Measurements from ENCODE around the gene C1orf94. TPM values are rescaled to one million over a fixed set of nuclear protein-coding genes. Genes with fewer than 3 reads are reported as not detected.

C1orf94 gene
- total RNA-seq, 1 experiment from 2014 or later = 0.39 TPM

DNA sequence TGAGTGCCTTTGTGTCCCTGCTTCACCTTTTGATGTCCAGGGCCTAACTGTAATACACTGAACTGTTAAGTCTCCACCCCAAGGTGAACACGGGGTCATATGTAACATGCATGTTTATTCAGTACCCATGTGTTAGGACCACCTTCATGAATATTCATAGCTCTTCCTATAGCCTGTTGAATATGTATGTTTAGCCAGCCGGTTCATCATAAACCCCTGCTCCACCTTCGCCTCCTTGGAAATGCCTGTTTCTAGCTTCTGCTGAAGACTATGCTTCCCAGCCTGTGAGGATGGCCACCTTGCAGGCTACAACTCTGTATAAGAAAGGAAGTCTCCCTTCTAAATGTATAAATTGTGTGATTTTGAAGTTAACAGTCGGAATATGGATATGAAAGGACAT is 69.3 kb downstream of the C1orf94 start:
- 0 out of 2 replicates have a peak, but pooled peaks cover 2% of the 10 kb centered on the region for H3K27me3 ChIP-seq (replicated peaks)
- no peak overlapping the region for H3K4me3 ChIP-seq
- no peak overlapping the region for H3K27ac ChIP-seq
- no peaks in the 10 kb centered on the region for H3K36me3 ChIP-seq
- H3K9me3 ChIP-seq (replicated peaks) = no peaks in the 10 kb centered on the region
- no peaks in the 10 kb centered on the region for H3K4me1 ChIP-seq (replicated peaks)
- DNase-seq (ENCODE audit: low read depth in 1 of 2, low spot score in 2 of 2) = no peak

DNA sequence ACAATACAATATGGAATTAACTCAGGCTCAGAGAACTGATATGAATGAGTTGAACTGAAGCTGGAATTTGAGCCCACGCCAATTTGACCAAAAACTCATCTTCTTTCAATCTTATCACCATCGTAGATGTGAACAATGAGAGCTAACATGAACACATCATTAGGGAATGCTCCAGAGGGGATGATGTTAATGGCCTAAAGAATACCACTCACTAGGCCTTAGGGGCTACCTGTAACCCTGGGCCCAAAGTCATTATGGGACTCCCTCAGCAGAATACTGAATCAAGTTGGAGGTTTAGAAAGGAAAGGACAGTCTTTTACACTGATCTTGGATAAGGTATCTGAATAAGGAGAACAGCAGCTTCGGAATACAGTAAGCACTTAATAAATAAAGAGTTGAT is 73.6 kb downstream of the C1orf94 start:
- DNase-seq (ENCODE audit: low read depth in 1 of 2, low spot score in 2 of 2) = no peak
- Histone ChIP-seq H3K4me3 (no peak overlapping the region), H3K9me3 (replicated peaks) (no peaks in the 10 kb centered on the region), H3K36me3 (no peaks in the 10 kb centered on the region), H3K27ac (no peak overlapping the region), H3K4me1 (replicated peaks) (no peaks in the 10 kb centered on the region), H3K27me3 (replicated peaks) (no peaks in the 10 kb centered on the region)

DNA sequence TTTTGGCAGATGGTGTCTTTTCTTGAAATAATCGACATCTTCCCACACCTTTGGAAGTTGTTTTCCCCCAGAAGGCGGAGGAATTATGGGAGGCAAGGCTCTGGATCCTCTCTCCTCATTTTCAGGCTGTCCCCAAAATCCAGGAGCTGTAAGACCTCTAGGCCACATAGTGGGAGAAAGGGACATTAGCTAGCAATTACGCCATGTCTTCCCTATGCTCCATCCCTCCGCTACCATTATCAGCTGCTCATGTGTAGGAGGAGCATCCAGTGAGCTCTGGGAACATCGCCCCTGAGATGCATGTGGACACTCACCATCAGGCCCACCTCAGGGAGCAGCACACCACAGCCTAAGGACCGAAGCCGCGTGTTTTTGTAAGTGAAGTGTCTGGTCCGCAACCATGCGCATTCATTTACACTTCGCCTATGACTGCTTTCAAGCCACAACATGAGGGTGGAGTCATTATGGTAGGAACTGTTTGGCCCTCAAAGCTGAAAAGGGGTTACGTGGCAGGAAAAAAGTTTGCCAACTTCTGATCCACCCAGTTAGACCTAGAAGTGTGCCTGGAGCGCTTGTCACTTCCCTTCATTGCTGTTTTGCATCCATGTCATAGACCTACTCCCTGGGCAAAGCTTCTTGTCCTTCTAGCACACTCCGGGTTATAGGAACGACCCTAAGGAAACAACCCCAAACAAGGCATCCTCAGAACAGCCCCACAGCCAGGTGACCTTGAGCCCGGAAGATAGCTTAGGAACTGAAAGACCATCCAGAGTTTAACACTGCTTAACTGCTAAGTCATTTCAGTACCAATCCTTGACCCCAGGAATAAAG is 85.5 kb downstream of the C1orf94 start:
- no peaks in the 10 kb centered on the region for H3K36me3 ChIP-seq
- no peak overlapping the region for H3K27ac ChIP-seq
- peak in 1 of 2 experiments; percentile 9 for DNase-seq (ENCODE audit: low read depth in 1 of 2, low spot score in 2 of 2)
- H3K27me3 ChIP-seq (replicated peaks) = no peaks in the 10 kb centered on the region
- no peak overlapping the region for H3K4me3 ChIP-seq
- peaks cover 3% of the 10 kb centered on the region for H3K4me1 ChIP-seq (replicated peaks)
- H3K9me3 ChIP-seq (replicated peaks) = no peaks in the 10 kb centered on the region

DNA sequence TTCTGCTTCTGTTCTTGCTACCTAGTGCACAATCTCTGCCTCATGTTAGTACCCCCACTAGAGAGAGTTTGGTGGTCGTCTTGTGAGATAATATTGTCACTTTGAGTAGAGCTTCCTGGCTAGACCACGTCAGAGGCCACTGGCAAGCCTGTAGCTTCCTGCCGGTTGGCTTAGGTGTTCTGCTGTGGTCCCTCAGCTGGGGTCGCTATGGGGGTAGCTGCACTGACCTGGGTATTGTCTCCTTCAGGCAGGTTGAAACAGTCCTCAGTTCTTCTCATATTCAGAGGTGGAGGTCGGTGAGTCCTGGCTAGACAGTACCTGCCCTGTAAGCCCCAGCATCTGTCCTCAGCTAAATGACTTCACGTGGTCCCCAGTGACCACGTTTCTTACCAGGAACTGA is 86.2 kb downstream of the C1orf94 start:
- DNase-seq (ENCODE audit: low read depth in 1 of 2, low spot score in 2 of 2) = no peak
- no peak overlapping the region for H3K27ac ChIP-seq
- peaks cover 10% of the 10 kb centered on the region for H3K4me1 ChIP-seq (replicated peaks)
- no peaks in the 10 kb centered on the region for H3K27me3 ChIP-seq (replicated peaks)
- no peaks in the 10 kb centered on the region for H3K9me3 ChIP-seq (replicated peaks)
- H3K36me3 ChIP-seq = no peaks in the 10 kb centered on the region
- no peak overlapping the region for H3K4me3 ChIP-seq

DNA sequence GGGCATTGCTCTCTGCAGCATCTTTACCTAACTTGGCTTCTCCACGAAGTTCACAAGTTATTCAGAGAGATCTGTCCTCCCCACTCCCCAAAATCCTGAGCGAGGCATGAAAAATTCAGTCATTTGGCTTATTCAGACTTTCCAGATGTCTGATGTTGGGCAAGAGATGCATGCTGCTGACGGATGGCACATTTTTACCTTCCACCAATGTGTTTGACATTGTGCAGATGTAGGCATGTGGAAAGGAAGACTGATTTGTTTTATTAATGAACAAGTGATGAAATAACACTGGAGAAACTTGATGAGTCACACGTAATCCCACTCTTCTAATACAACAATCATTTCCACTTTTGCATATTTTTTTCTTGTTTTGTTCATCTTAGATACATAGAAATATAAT is 86.7 kb downstream of the C1orf94 start:
- Histone ChIP-seq H3K36me3 (no peaks in the 10 kb centered on the region), H3K4me3 (no peak overlapping the region), H3K4me1 (replicated peaks) (peaks cover 13% of the 10 kb centered on the region), H3K27me3 (replicated peaks) (no peaks in the 10 kb centered on the region), H3K27ac (no peak overlapping the region), H3K9me3 (replicated peaks) (no peaks in the 10 kb centered on the region)
- no peak for DNase-seq (ENCODE audit: low read depth in 1 of 2, low spot score in 2 of 2)

DNA sequence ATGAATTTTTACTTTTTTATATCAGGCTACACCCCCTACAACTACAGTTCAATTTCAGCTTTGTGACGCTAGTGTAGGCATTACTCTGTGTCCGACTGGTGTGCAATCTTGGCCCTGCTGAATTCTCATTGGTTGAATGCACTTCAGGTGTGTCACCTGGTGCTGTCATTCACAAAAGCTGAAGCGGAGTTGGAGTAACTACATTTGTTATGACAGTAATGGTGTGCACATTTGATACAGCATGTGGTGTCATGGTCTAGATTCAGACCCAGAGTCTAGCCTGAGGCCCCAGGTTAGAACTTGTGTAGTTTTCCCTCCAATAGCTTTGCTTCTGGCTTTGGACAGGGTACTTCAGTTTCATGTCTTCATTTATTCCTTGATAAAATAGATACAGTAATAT is 88.7 kb downstream of the C1orf94 start:
- Histone ChIP-seq H3K4me1 (replicated peaks) (peaks cover 30% of the 10 kb centered on the region), H3K36me3 (no peaks in the 10 kb centered on the region), H3K4me3 (no peak overlapping the region), H3K9me3 (replicated peaks) (no peaks in the 10 kb centered on the region), H3K27ac (no peak overlapping the region), H3K27me3 (replicated peaks) (no peaks in the 10 kb centered on the region)
- DNase-seq (ENCODE audit: low read depth in 1 of 2, low spot score in 2 of 2) = no peak

DNA sequence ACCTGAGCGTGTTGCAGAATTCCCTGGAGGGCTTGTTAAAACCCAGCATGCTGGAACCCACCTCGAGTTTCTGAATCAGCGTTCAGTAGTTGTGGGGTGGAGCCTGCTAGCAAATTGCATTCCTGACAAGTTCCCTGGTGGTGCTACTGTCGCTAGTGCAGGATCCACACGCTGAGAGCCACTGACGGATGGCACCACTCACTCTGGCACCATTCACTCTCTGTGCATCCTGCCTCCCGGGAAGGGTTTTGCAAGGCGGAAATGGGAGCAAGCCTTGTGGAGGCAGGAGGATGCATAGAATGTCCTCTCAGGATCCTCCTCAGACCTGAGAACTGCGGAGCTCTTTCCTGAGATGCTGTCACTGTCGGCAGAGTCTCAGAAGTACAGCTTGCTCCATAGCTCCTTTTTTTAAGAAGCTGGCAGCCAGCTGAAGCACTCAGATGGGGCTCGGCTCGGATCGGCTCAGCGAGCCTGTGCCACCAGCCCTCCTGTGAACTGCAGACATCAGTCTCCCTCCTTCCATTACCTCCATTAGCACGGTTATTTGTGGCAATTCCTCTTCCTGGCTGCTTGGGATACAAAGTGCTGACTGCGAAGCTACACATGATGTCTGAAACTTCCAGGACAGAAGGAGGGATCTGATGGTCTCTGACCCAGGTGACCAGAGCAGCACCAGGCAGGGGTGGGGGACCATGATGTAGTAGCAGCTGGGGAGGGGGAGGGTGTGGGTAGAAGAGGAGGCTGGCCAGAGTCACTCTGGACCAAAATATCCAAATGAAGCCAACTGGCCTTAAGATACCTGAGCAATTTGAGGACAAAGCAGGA is 89.6 kb downstream of the C1orf94 start:
- H3K27ac ChIP-seq = no peak overlapping the region
- no peaks in the 10 kb centered on the region for H3K27me3 ChIP-seq (replicated peaks)
- peaks cover 34% of the 10 kb centered on the region for H3K4me1 ChIP-seq (replicated peaks)
- DNase-seq (ENCODE audit: low read depth in 1 of 2, low spot score in 2 of 2) = no peak
- no peaks in the 10 kb centered on the region for H3K9me3 ChIP-seq (replicated peaks)
- no peak overlapping the region for H3K4me3 ChIP-seq
- no peaks in the 10 kb centered on the region for H3K36me3 ChIP-seq

DNA sequence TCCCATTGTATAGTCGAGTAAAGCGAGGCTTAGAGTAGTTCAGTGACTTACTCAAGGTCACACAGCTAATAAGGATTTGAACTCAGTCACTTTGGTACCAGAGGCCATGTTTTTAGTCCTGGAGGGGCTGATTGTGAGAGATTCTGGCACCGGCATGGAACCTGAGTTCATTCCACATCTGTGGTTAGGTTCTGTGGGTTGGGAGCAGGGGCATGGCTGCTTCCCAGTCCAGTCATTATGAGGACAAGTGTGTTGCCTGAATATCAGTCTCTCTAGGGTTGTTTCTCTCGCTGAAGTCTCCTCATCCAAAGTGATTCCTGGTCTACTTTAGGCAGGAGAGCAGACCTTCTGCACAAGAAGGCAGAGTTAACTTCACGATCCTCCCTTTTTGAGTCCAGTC is 90.6 kb downstream of the C1orf94 start:
- no peaks in the 10 kb centered on the region for H3K36me3 ChIP-seq
- H3K4me3 ChIP-seq = no peak overlapping the region
- no peak for DNase-seq (ENCODE audit: low read depth in 1 of 2, low spot score in 2 of 2)
- no peaks in the 10 kb centered on the region for H3K9me3 ChIP-seq (replicated peaks)
- H3K27me3 ChIP-seq (replicated peaks) = no peaks in the 10 kb centered on the region
- no peak overlapping the region for H3K27ac ChIP-seq
- peaks cover 34% of the 10 kb centered on the region for H3K4me1 ChIP-seq (replicated peaks)

DNA sequence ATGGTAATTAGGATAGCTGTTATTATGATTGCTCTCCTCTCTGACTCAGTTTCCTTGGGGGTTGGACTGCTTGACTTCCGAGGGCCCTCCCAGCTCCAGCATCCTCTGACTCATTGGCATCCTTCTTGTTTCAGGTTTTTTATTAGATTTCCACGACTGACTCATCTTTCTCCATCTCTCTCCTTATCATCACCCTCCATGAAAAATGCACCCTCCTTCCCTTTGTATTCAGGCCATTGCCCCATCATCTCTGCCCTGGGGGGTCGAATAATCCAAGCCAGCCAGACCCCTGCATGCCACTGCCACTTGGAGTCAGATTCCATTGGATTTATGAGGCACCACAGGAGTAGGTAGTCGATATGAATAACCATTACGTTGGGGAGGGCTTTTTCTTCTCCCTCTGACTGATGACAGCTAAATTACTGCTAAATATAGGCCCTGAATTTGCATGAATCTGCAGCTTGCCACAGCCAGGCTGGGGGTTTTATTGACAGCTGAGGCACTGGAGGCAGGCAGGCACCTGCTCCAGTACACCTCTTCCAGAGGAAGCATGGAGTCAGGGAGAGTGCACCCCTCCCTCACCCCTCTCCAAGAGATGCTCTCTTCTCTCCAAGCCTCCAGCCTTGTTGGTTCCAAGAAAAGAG is 91.7 kb downstream of the C1orf94 start:
- peak; percentile 65 to 69 for DNase-seq (ENCODE audit: low read depth in 1 of 2, low spot score in 2 of 2)
- H3K27ac ChIP-seq = no peak overlapping the region
- no peaks in the 10 kb centered on the region for H3K9me3 ChIP-seq (replicated peaks)
- H3K36me3 ChIP-seq = no peaks in the 10 kb centered on the region
- peaks cover 34% of the 10 kb centered on the region for H3K4me1 ChIP-seq (replicated peaks)
- H3K4me3 ChIP-seq = no peak overlapping the region
- H3K27me3 ChIP-seq (replicated peaks) = no peaks in the 10 kb centered on the region

Other genes starting within 250 kb of the C1orf94 start
- gene CSMD2, start 11.7 kb upstream of the C1orf94 start, total RNA-seq (2014; rRNA removed; shearing (Covaris generic)) = 0.60 and 0.87 TPM in 2 replicates

All from SJSA1 (cell line).